ENCODE measurements around the gene INPP5B.

The INPP5B gene

GRCh38 chr1:37865348-37866120 lies 81.3 kb downstream of the INPP5B start:
- no peak for DNase-seq

GRCh38 chr1:37862330-37862729 lies 84.5 kb downstream of the INPP5B start:
- no peak for DNase-seq

- no peak for DNase-seq
Observed at GRCh38 chr1:37861151-37861550, 85.7 kb downstream of the INPP5B start.

- DNase-seq: no peak
Observed at GRCh38 chr1:37860346-37860666, 86.5 kb downstream of the INPP5B start.

GRCh38 chr1:37859507-37860345 lies 87.1 kb downstream of the INPP5B start, which contains the start of gene MTF1:
MTF1 (minus strand) TSS chr1:37859592; CDS start chr1:37857658, 1,934 bp downstream.
- DNase-seq: peak; percentile 88

GRCh38 chr1:37858931-37859506 lies 87.8 kb downstream of the INPP5B start:
- DNase-seq: no peak

GRCh38 chr1:37854406-37854805 lies 92.4 kb downstream of the INPP5B start:
- DNase-seq: no peak

GRCh38 chr1:37853157-37853556 lies 93.7 kb downstream of the INPP5B start:
- no peak for DNase-seq

GRCh38 chr1:37851782-37852210 lies 95.1 kb downstream of the INPP5B start:
- no peak for DNase-seq

GRCh38 chr1:37851262-37851661 lies 95.6 kb downstream of the INPP5B start:
- DNase-seq: no peak

- no peak for DNase-seq
Observed at GRCh38 chr1:37850352-37850955, 96.4 kb downstream of the INPP5B start.

GRCh38 chr1:37849480-37849879 lies 97.4 kb downstream of the INPP5B start:
- no peak for DNase-seq

GRCh38 chr1:37846647-37847339 lies 100.1 kb downstream of the INPP5B start:
- DNase-seq: no peak

- DNase-seq: no peak
Observed at GRCh38 chr1:37845786-37846185, 101.1 kb downstream of the INPP5B start.

- DNase-seq: no peak
Observed at GRCh38 chr1:37845049-37845646, 101.7 kb downstream of the INPP5B start.

- no peak for DNase-seq
Observed at GRCh38 chr1:37844536-37844935, 102.3 kb downstream of the INPP5B start.

- DNase-seq: no peak
Observed at GRCh38 chr1:37841652-37842051, 105.2 kb downstream of the INPP5B start.

- DNase-seq: no peak
Observed at GRCh38 chr1:37840711-37841110, 106.1 kb downstream of the INPP5B start.

- no peak for DNase-seq
Observed at GRCh38 chr1:37839676-37840075, 107.2 kb downstream of the INPP5B start.

- no peak for DNase-seq
Observed at GRCh38 chr1:37836788-37837187, 110.1 kb downstream of the INPP5B start.

GRCh38 chr1:37831809-37832208 lies 115.0 kb downstream of the INPP5B start:
- no peak for DNase-seq

- no peak for DNase-seq
Observed at GRCh38 chr1:37831109-37831508, 115.7 kb downstream of the INPP5B start.

Measured in NCI-H1694 (cell line).